ENCODE measurements around the gene HES7.
"Not testable (repeated sequence)": the region's sequence is repeated elsewhere in the genome, so short reads cannot be mapped to it uniquely, and the experiment has no call there.

HES7 gene

GRCh38 chr17:8080799-8081219, 43.1 kb downstream of the HES7 start:
- Histone ChIP-seq H3K36me3 (ENCODE audit: insufficient read depth, low read length) (no peaks in the 10 kb centered on the region), H3K4me1 (ENCODE audit: control insufficient read depth, insufficient read depth, low read length) (peaks cover 10% of the 10 kb centered on the region), H3K4me3 (ENCODE audit: low read length) (no peak overlapping the region), H3K9ac (ENCODE audit: low read depth, low read length) (no peak overlapping the region), H3K4me2 (ENCODE audit: low read length) (no peak overlapping the region), H3K9me3 (replicated peaks; ENCODE audit: low read length) (no peaks in the 10 kb centered on the region), H3K27me3 (ENCODE audit: control insufficient read depth, insufficient read depth, low read length) (peaks cover 72% of the 10 kb centered on the region)

- H3K27me3 ChIP-seq (ENCODE audit: control insufficient read depth, insufficient read depth, low read length) = peaks cover 72% of the 10 kb centered on the region
- H3K4me3 ChIP-seq (ENCODE audit: low read length) = peak overlapping the region; percentile 62
- peak overlapping the region; percentile 91 for H3K4me2 ChIP-seq (ENCODE audit: low read length)
- no peaks in the 10 kb centered on the region for H3K36me3 ChIP-seq (ENCODE audit: insufficient read depth, low read length)
- no peaks in the 10 kb centered on the region for H3K9me3 ChIP-seq (replicated peaks; ENCODE audit: low read length)
- no peak overlapping the region for H3K9ac ChIP-seq (ENCODE audit: low read depth, low read length)
- peaks cover 10% of the 10 kb centered on the region for H3K4me1 ChIP-seq (ENCODE audit: control insufficient read depth, insufficient read depth, low read length)
Observed at GRCh38 chr17:8080208-8080798, 43.6 kb downstream of the HES7 start.

GRCh38 chr17:8079291-8080207, 44.4 kb downstream of the HES7 start:
- H3K9me3 ChIP-seq (replicated peaks; ENCODE audit: low read length) = no peaks in the 10 kb centered on the region
- peaks cover 73% of the 10 kb centered on the region for H3K27me3 ChIP-seq (ENCODE audit: control insufficient read depth, insufficient read depth, low read length)
- H3K4me1 ChIP-seq (ENCODE audit: control insufficient read depth, insufficient read depth, low read length) = peaks cover 10% of the 10 kb centered on the region
- no peaks in the 10 kb centered on the region for H3K36me3 ChIP-seq (ENCODE audit: insufficient read depth, low read length)
- peak overlapping the region; percentile 62 for H3K4me3 ChIP-seq (ENCODE audit: low read length)
- H3K4me2 ChIP-seq (ENCODE audit: low read length) = peak overlapping the region; percentile 91
- no peak overlapping the region for H3K9ac ChIP-seq (ENCODE audit: low read depth, low read length)

- H3K4me3 ChIP-seq (ENCODE audit: low read length); H3K9ac ChIP-seq (ENCODE audit: low read depth, low read length); H3K36me3 ChIP-seq (ENCODE audit: insufficient read depth, low read length); H3K4me2 ChIP-seq (ENCODE audit: low read length); H3K9me3 ChIP-seq (replicated peaks; ENCODE audit: low read length): not testable (repeated sequence)
- H3K4me1 ChIP-seq (ENCODE audit: control insufficient read depth, insufficient read depth, low read length) = peaks cover 17% of the 10 kb centered on the region
- peaks cover 75% of the 10 kb centered on the region for H3K27me3 ChIP-seq (ENCODE audit: control insufficient read depth, insufficient read depth, low read length)
Observed at GRCh38 chr17:8077939-8078338, 46.0 kb downstream of the HES7 start.

GRCh38 chr17:8076502-8077266, 47.2 kb downstream of the HES7 start:
- Histone ChIP-seq H3K4me2 (ENCODE audit: low read length) (no peak overlapping the region), H3K9me3 (replicated peaks; ENCODE audit: low read length) (no peaks in the 10 kb centered on the region), H3K4me3 (ENCODE audit: low read length) (no peak overlapping the region), H3K9ac (ENCODE audit: low read depth, low read length) (no peak overlapping the region), H3K36me3 (ENCODE audit: insufficient read depth, low read length) (no peaks in the 10 kb centered on the region), H3K27me3 (ENCODE audit: control insufficient read depth, insufficient read depth, low read length) (peaks cover 76% of the 10 kb centered on the region), H3K4me1 (ENCODE audit: control insufficient read depth, insufficient read depth, low read length) (peaks cover 22% of the 10 kb centered on the region)

GRCh38 chr17:8075574-8076342, 48.1 kb downstream of the HES7 start:
- peaks cover 79% of the 10 kb centered on the region for H3K27me3 ChIP-seq (ENCODE audit: control insufficient read depth, insufficient read depth, low read length)
- H3K9me3 ChIP-seq (replicated peaks; ENCODE audit: low read length) = no peaks in the 10 kb centered on the region
- H3K4me1 ChIP-seq (ENCODE audit: control insufficient read depth, insufficient read depth, low read length) = peaks cover 22% of the 10 kb centered on the region

GRCh38 chr17:8075081-8075480, 48.8 kb downstream of the HES7 start:
- Histone ChIP-seq H3K4me3 (ENCODE audit: low read length) (no peak overlapping the region), H3K27me3 (ENCODE audit: control insufficient read depth, insufficient read depth, low read length) (peaks cover 78% of the 10 kb centered on the region), H3K36me3 (ENCODE audit: insufficient read depth, low read length) (no peaks in the 10 kb centered on the region), H3K4me1 (ENCODE audit: control insufficient read depth, insufficient read depth, low read length) (peaks cover 19% of the 10 kb centered on the region), H3K4me2 (ENCODE audit: low read length) (no peak overlapping the region), H3K9me3 (replicated peaks; ENCODE audit: low read length) (no peaks in the 10 kb centered on the region), H3K9ac (ENCODE audit: low read depth, low read length) (no peak overlapping the region)

More at GRCh38 chr17:8075574-8076342, 48.1 kb downstream of the HES7 start:
- no peak overlapping the region for H3K4me2 ChIP-seq (ENCODE audit: low read length)
- no peak overlapping the region for H3K4me3 ChIP-seq (ENCODE audit: low read length)
- H3K36me3 ChIP-seq (ENCODE audit: insufficient read depth, low read length) = no peaks in the 10 kb centered on the region
- H3K9ac ChIP-seq (ENCODE audit: low read depth, low read length) = no peak overlapping the region

GRCh38 chr17:8074554-8074953, 49.4 kb downstream of the HES7 start:
- H3K27me3 ChIP-seq (ENCODE audit: control insufficient read depth, insufficient read depth, low read length) = peaks cover 79% of the 10 kb centered on the region
- no peak overlapping the region for H3K4me2 ChIP-seq (ENCODE audit: low read length)
- no peak overlapping the region for H3K4me3 ChIP-seq (ENCODE audit: low read length)
- H3K9me3 ChIP-seq (replicated peaks; ENCODE audit: low read length) = no peaks in the 10 kb centered on the region
- H3K36me3 ChIP-seq (ENCODE audit: insufficient read depth, low read length) = no peaks in the 10 kb centered on the region
- no peak overlapping the region for H3K9ac ChIP-seq (ENCODE audit: low read depth, low read length)
- H3K4me1 ChIP-seq (ENCODE audit: control insufficient read depth, insufficient read depth, low read length) = peaks cover 15% of the 10 kb centered on the region

- Histone ChIP-seq H3K27me3 (ENCODE audit: control insufficient read depth, insufficient read depth, low read length) (peaks cover 81% of the 10 kb centered on the region), H3K9me3 (replicated peaks; ENCODE audit: low read length) (no peaks in the 10 kb centered on the region), H3K9ac (ENCODE audit: low read depth, low read length) (no peak overlapping the region)
Observed at GRCh38 chr17:8073627-8074484, 50.0 kb downstream of the HES7 start.

GRCh38 chr17:8072729-8073461, 51.0 kb downstream of the HES7 start:
- H3K36me3 ChIP-seq (ENCODE audit: insufficient read depth, low read length) = no peaks in the 10 kb centered on the region
- peaks cover 12% of the 10 kb centered on the region for H3K4me1 ChIP-seq (ENCODE audit: control insufficient read depth, insufficient read depth, low read length)
- no peak overlapping the region for H3K9ac ChIP-seq (ENCODE audit: low read depth, low read length)
- H3K9me3 ChIP-seq (replicated peaks; ENCODE audit: low read length) = no peaks in the 10 kb centered on the region
- peaks cover 88% of the 10 kb centered on the region for H3K27me3 ChIP-seq (ENCODE audit: control insufficient read depth, insufficient read depth, low read length)
- H3K4me2 ChIP-seq (ENCODE audit: low read length) = no peak overlapping the region
- no peak overlapping the region for H3K4me3 ChIP-seq (ENCODE audit: low read length)

More at GRCh38 chr17:8073627-8074484, 50.0 kb downstream of the HES7 start:
- peak overlapping the region; percentile 57 for H3K4me2 ChIP-seq (ENCODE audit: low read length)
- no peaks in the 10 kb centered on the region for H3K36me3 ChIP-seq (ENCODE audit: insufficient read depth, low read length)
- no peak overlapping the region for H3K4me3 ChIP-seq (ENCODE audit: low read length)
- peaks cover 12% of the 10 kb centered on the region for H3K4me1 ChIP-seq (ENCODE audit: control insufficient read depth, insufficient read depth, low read length)

Measured in skeletal muscle satellite cell (primary cell).